OCI-LY3 (cell line): ENCODE measurements around the gene MASP1.

Source experiments
- CTCF ChIP-seq: fragments of 200-600, 300-600 bp; sonication (generic); IDR thresholded peaks from 2 replicates; pipeline ENCODE4 v1.5.1; 2014; ENCODE audit warnings: antibody characterized with exemption, low read length, low read depth
- EZH2phosphoT487 ChIP-seq: fragments of 200-600 bp; shearing (Covaris generic); IDR thresholded peaks from 2 replicates; pipeline ENCODE4 v1.6.1; 2018; ENCODE audit warnings: antibody characterized with exemption, mixed run types, low read depth

GRCh38 chr3:187264911-187265310 is 26.6 kb downstream of the MASP1 start:
- TF ChIP-seq EZH2phosphoT487 (no peak), CTCF (no peak)
